HepG2 (cell line): ENCODE results near the gene KRTAP1-1. TPM values are rescaled to one million over a fixed set of nuclear protein-coding genes. Genes with fewer than 3 reads are reported as not detected.

Experiments used
- ATAC-seq: fragments of 200-7000 bp; cut with Tn5 transposase; 3 replicates; pipeline ENCODE4 v1.9.1; 2020; ENCODE audit warnings: mild to moderate bottlenecking, moderate library complexity
- BruUV-seq: library from RNA; stranded (reverse); fragments of 400-500 nt; replicated peaks from 2 replicates; lab custom pipeline; 2021; lab: Mats Ljungman, UMichigan
- CTCF ChIA-PET: fragments of 300-600 bp; formaldehyde crosslinking; extraction: SDS; loops from one replicate; lab custom pipeline; 2021; ENCODE audit warnings: low total read pairs, inconsistent platforms, low intra/inter-chr PET ratio; lab: Yijun Ruan, JAX
- POLR2A ChIA-PET: fragments of 350-600 bp; sonication (Branson Sonifier 250); formaldehyde crosslinking; loops from one replicate; lab custom pipeline; 2020; ENCODE audit warnings: antibody characterized with exemption, inconsistent platforms; lab: Yijun Ruan, JAX
- DNase-seq: peaks from one replicate; pipeline ENCODE4 v3.0.0-alpha.2; 2015; ENCODE audit warnings: low spot score
- FAIRE-seq: peaks from 3 replicates; lab custom pipeline; 2011; peaks lifted over from hg19 to GRCh38; lab: Jason Lieb, UNC
- H2AFZ ChIP-seq: one replicate; pipeline ENCODE4 v1.6.1; 2011; ENCODE audit warnings: low read length, inconsistent platforms
- H3K27ac ChIP-seq: fragments of 300-600 bp; 3 replicates; pipeline ENCODE4 v1.8.0; 2011; ENCODE audit warnings: mixed run types, mild to moderate bottlenecking, mixed read lengths, low read length, inconsistent platforms; ENCODE audit not compliant: insufficient read depth; ENCODE audit errors: extremely low read length
- H3K27me3 ChIP-seq, 2 experiments: fragments of 200-600 bp in 1 of 2; 2 replicates in 1 of 2; 3 replicates in 1 of 2; pipeline versions ENCODE4 v1.6.0 to v1.8.0; 2011; ENCODE audit warnings: low read length in 2 of 2, mild to moderate bottlenecking in 2 of 2, moderate library complexity in 2 of 2, inconsistent platforms in 1 of 2; ENCODE audit not compliant: insufficient read depth in 2 of 2, control insufficient read depth in 1 of 2
- H3K36me3 ChIP-seq, 2 experiments: fragments of 200-600 bp in 1 of 2; replicated peaks in 1 of 2; 2 replicates in 1 of 2; 3 replicates in 1 of 2; pipeline versions ENCODE4 v1.5.1 to v1.8.0; 2011; ENCODE audit warnings: low read length in 2 of 2, inconsistent platforms in 1 of 2; ENCODE audit not compliant: insufficient read depth in 2 of 2, control insufficient read depth in 1 of 2
- H3K4me1 ChIP-seq: 2 replicates; pipeline ENCODE4 v1.5.1; 2012; ENCODE audit warnings: low read length, inconsistent platforms; ENCODE audit not compliant: insufficient read depth
- H3K4me2 ChIP-seq: 2 replicates; pipeline ENCODE4 v1.6.0; 2011; ENCODE audit warnings: low read depth, low read length, inconsistent platforms
- H3K4me3 ChIP-seq, 3 experiments: fragments of 200-600 bp in 1 of 3; sonication (generic), shearing (Covaris generic) in 1 of 3; replicated peaks in 1 of 3; 2 replicates each; pipeline ENCODE4 v1.5.1; 2011 to 2016; ENCODE audit warnings: low read length in 3 of 3, inconsistent platforms in 2 of 3, low read depth in 2 of 3, mild to moderate bottlenecking in 2 of 3, control low read depth in 1 of 3, mixed read lengths in 1 of 3; ENCODE audit not compliant: insufficient read depth in 1 of 3
- H3K79me2 ChIP-seq: one replicate; pipeline ENCODE4 v1.6.1; 2011; ENCODE audit warnings: low read length, inconsistent platforms; ENCODE audit not compliant: insufficient read depth
- H3K9ac ChIP-seq: 2 replicates; pipeline ENCODE4 v1.6.0; 2011; ENCODE audit warnings: mild to moderate bottlenecking, low read depth, low read length, inconsistent platforms; ENCODE audit not compliant: insufficient read depth
- H3K9me3 ChIP-seq: 2 replicates; pipeline ENCODE4 v1.5.1; 2012; ENCODE audit warnings: mild to moderate bottlenecking, low read length
- H4K20me1 ChIP-seq: 2 replicates; pipeline ENCODE4 v1.6.0; 2011; ENCODE audit warnings: inconsistent platforms, mild to moderate bottlenecking, low read length, moderate library complexity; ENCODE audit not compliant: insufficient read depth
- ISL2 ChIP-seq: sonication (generic); formaldehyde crosslinking; IDR thresholded peaks from 2 replicates; pipeline ENCODE4 v1.5.0; 2020; ENCODE audit warnings: missing genetic modification reagents
- SIN3A ChIP-seq: IDR thresholded peaks from 2 replicates; pipeline ENCODE4 v1.6.1; 2011; ENCODE audit warnings: low read depth, mild to moderate bottlenecking, control low read depth, low read length, borderline replicate concordance
- ZNF282 ChIP-seq: fragments of 450-650 bp; IDR thresholded peaks from 2 replicates; pipeline ENCODE4 v1.6.1; 2018; ENCODE audit not compliant: partially characterized antibody
- ZNF687 ChIP-seq: sonication (generic); formaldehyde crosslinking; IDR thresholded peaks from 2 replicates; pipeline ENCODE4 v1.5.1; 2020; ENCODE audit warnings: mild to moderate bottlenecking, missing genetic modification reagents, moderate library complexity
- WGBS: methylation state at CpG from one replicate; pipeline ENCODE4 v1.1.6; 2017; ENCODE audit warnings: low lambda C conversion rate; 5-methylcytosine and 5-hydroxymethylcytosine counted together
- in situ Hi-C: cut with HindIII; loops from 2 replicates; pipeline ENCODE4 v1.10.0; 2017; ENCODE audit warnings: low pct_unique_long_range_greater_than_20kb; ENCODE audit not compliant: extremely low pct_ligation_motif_present
- intact Hi-C: fragments of 100-400 bp; cut with micrococcal nuclease; formaldehyde crosslinking; loops from one replicate; pipeline ENCODE4 v1.10.0; 2022; ENCODE audit not compliant: unreplicated experiment
- polyA plus RNA-seq, 8 experiments: library from polyadenylated mRNA; depleted of rRNA in 3 of 8; stranded (reverse) in 7 of 8; unstranded in 1 of 8; fragments of >200 nt; fragmentation: Illumina TruSeq in 4 of 8; extraction: Trizol in 4 of 8; gene quantifications; 2 replicates each; pipeline versions ENCODE4 v1.2.1 to v1.2.3, GENCODE V29; 2011 to 2016; ENCODE audit warnings: low read depth in 4 of 8, missing spikeins in 1 of 8, mixed read lengths in 1 of 8; ENCODE audit not compliant: insufficient read depth in 1 of 8
- total RNA-seq, 5 experiments: library from RNA; depleted of rRNA; stranded (reverse); fragments of >200 nt; fragmentation: Illumina TruSeq; extraction: Trizol; gene quantifications; 2 replicates each; pipeline ENCODE4 v1.2.3, GENCODE V29; 2016; ENCODE audit warnings: low read depth in 1 of 5

The KRTAP1-1 gene
- total and polyA plus RNA-seq, 2 of the 13 experiments (the other 11 are each of a cell fraction or from before 2014, with no cell fraction given): not detected

GRCh38 chr17:41029633-41030245, 11.5 kb downstream of the KRTAP1-1 start, which contains the start of gene KRTAP1-4 (continued):
- TF ChIP-seq ZNF282 (no peak), ISL2 (CRISPR knock-in tag) (no peak)

GRCh38 chr17:41026715-41027471, 14.4 kb downstream of the KRTAP1-1 start, which contains the start of gene KRTAP1-5:
KRTAP1-5 (minus strand) TSS chr17:41027208; CDS start chr17:41027155, 53 bp downstream.
- H3K4me1 ChIP-seq: no peaks in the 10 kb centered on the region
- H3K27me3 ChIP-seq: no peaks in the 10 kb centered on the region; a peak in 1 of 5 replicates
- intact Hi-C loops: no loop called here
- peak; percentile 23; the same call in 1 of the 2 replicates for TF ChIP-seq ZNF687 (CRISPR knock-in tag)
- TF ChIP-seq SIN3A: no peak
- H4K20me1 ChIP-seq: no peaks in the 10 kb centered on the region
- no TSS peak for BruUV-seq
- ChIA-PET POLR2A (interaction anchor here (0.6 kb wide), 1 partner anchor 1260 kb away, joined by 3 read pairs; no protein-coding TSS in a partner anchor), CTCF (no interaction called here)
- in situ Hi-C loops: no loop called here
- no peak within 1 kb of the TSS for H3K4me3 ChIP-seq
- no peaks in the 10 kb centered on the region for H3K79me2 ChIP-seq
- no peak for FAIRE-seq
- no peak for ATAC-seq
- no peak within 1 kb of the TSS for H3K27ac ChIP-seq
- H3K36me3 ChIP-seq: no peaks in the 10 kb centered on the region
- WGBS: 61% methylated on average over 5 of the region's 9 CpGs
- H2AFZ ChIP-seq: no peak within 1 kb of the TSS
- H3K4me2 ChIP-seq: no peak within 1 kb of the TSS
- no peak for DNase-seq
- no peaks in the 10 kb centered on the region for H3K9me3 ChIP-seq
- H3K9ac ChIP-seq: no peak within 1 kb of the TSS
